ENCODE data around the gene KIF4A. TPM values are rescaled to one million over a fixed set of nuclear protein-coding genes. Genes with fewer than 3 reads are reported as not detected.
"Not testable (repeated sequence)": the region's sequence is repeated elsewhere in the genome, so short reads cannot be mapped to it uniquely, and the experiment has no call there.

KIF4A gene
- total RNA-seq, 1 donor from 2014 or later: 0.25 TPM

GRCh38 chrX:70257423-70258288 lies 32.2 kb upstream of the KIF4A start:
- no peaks in the 10 kb centered on the region for H3K36me3 ChIP-seq
- no peaks in the 10 kb centered on the region for H3K9me3 ChIP-seq (replicated peaks)
- DNase-seq: no peak
- no peak for TF ChIP-seq CTCF (IDR thresholded peaks at IDR 0.05; ENCODE audit: borderline replicate concordance)
- no peak overlapping the region for H3K4me3 ChIP-seq
- intact Hi-C loops (cut with micrococcal nuclease): no loop called here
- H3K4me1 ChIP-seq: no peaks in the 10 kb centered on the region
- no peak overlapping the region for H3K27ac ChIP-seq (replicated peaks)
- H3K27me3 ChIP-seq (ENCODE audit: low read depth): no peaks in the 10 kb centered on the region

- Histone ChIP-seq H3K27me3 (ENCODE audit: low read depth) (no peaks in the 10 kb centered on the region), H3K36me3 (no peaks in the 10 kb centered on the region), H3K9me3 (replicated peaks) (no peaks in the 10 kb centered on the region), H3K4me3 (no peak within 1 kb of the TSS), H3K27ac (replicated peaks) (no peak within 1 kb of the TSS), H3K4me1 (no peaks in the 10 kb centered on the region)
- intact Hi-C loops (cut with micrococcal nuclease): loop anchor here (5.0 kb wide), 1 partner anchor 63 kb away; no protein-coding TSS in a partner anchor
- DNase-seq: no peak
- TF ChIP-seq CTCF (IDR thresholded peaks at IDR 0.05; ENCODE audit: borderline replicate concordance): no peak
These were observed 29.8 kb upstream of the KIF4A start, which contains the start of gene P2RY4 for GRCh38 chrX:70260104-70260503. Gene P2RY4 (minus strand): TSS chrX:70260204. CDS start chrX:70259624, 580 bp downstream.

- no peaks in the 10 kb centered on the region for H3K9me3 ChIP-seq (replicated peaks)
- DNase-seq: peak; percentile 18
- H3K4me1 ChIP-seq: no peaks in the 10 kb centered on the region
- peak; percentile 59 for TF ChIP-seq CTCF (IDR thresholded peaks at IDR 0.05; ENCODE audit: borderline replicate concordance)
- intact Hi-C loops (cut with micrococcal nuclease): loop anchor here (5.0 kb wide), 1 partner anchor 66 kb away; no protein-coding TSS in a partner anchor
- no peak overlapping the region for H3K4me3 ChIP-seq
- no peaks in the 10 kb centered on the region for H3K36me3 ChIP-seq
- H3K27me3 ChIP-seq (ENCODE audit: low read depth): no peaks in the 10 kb centered on the region
- no peak overlapping the region for H3K27ac ChIP-seq (replicated peaks)
These were observed 26.8 kb upstream of the KIF4A start for GRCh38 chrX:70262952-70263567.

GRCh38 chrX:70264784-70265183 lies 25.1 kb upstream of the KIF4A start:
- Histone ChIP-seq H3K4me1 (no peaks in the 10 kb centered on the region), H3K27me3 (ENCODE audit: low read depth) (no peaks in the 10 kb centered on the region), H3K9me3 (replicated peaks) (no peaks in the 10 kb centered on the region), H3K4me3 (no peak overlapping the region), H3K36me3 (no peaks in the 10 kb centered on the region), H3K27ac (replicated peaks) (no peak overlapping the region)
- no peak for DNase-seq
- intact Hi-C loops (cut with micrococcal nuclease): loop anchor here (5.0 kb wide), 1 partner anchor 67 kb away; no protein-coding TSS in a partner anchor
- no peak for TF ChIP-seq CTCF (IDR thresholded peaks at IDR 0.05; ENCODE audit: borderline replicate concordance)

- no peak within 1 kb of the TSS for H3K4me3 ChIP-seq
- no peaks in the 10 kb centered on the region for H3K9me3 ChIP-seq (replicated peaks)
- H3K4me1 ChIP-seq: no peaks in the 10 kb centered on the region
- H3K27me3 ChIP-seq (ENCODE audit: low read depth): no peaks in the 10 kb centered on the region
- intact Hi-C loops (cut with micrococcal nuclease): no loop called here
- no peak within 1 kb of the TSS for H3K27ac ChIP-seq (replicated peaks)
- H3K36me3 ChIP-seq: no peaks in the 10 kb centered on the region
- DNase-seq: no peak
- no peak for TF ChIP-seq CTCF (IDR thresholded peaks at IDR 0.05; ENCODE audit: borderline replicate concordance)
These were observed 21.9 kb upstream of the KIF4A start, which contains the start of gene ARR3 for GRCh38 chrX:70268034-70268433. Gene ARR3 (plus strand): TSS chrX:70268334. CDS start chrX:70269386, 1,052 bp downstream.

GRCh38 chrX:70274029-70274428 lies 15.9 kb upstream of the KIF4A start:
- H3K9me3 ChIP-seq (replicated peaks); H3K27me3 ChIP-seq (ENCODE audit: low read depth); intact Hi-C loops (cut with micrococcal nuclease); DNase-seq; H3K27ac ChIP-seq (replicated peaks); H3K36me3 ChIP-seq; H3K4me1 ChIP-seq; H3K4me3 ChIP-seq: not testable (repeated sequence)

Measured in left ventricle myocardium inferior (tissue), 1 donor.